Measurements from ENCODE around the gene CD164L2.
A peak's percentile ranks its signal among the peaks of the same experiment; 100 is the strongest.

Gene CD164L2

DNA sequence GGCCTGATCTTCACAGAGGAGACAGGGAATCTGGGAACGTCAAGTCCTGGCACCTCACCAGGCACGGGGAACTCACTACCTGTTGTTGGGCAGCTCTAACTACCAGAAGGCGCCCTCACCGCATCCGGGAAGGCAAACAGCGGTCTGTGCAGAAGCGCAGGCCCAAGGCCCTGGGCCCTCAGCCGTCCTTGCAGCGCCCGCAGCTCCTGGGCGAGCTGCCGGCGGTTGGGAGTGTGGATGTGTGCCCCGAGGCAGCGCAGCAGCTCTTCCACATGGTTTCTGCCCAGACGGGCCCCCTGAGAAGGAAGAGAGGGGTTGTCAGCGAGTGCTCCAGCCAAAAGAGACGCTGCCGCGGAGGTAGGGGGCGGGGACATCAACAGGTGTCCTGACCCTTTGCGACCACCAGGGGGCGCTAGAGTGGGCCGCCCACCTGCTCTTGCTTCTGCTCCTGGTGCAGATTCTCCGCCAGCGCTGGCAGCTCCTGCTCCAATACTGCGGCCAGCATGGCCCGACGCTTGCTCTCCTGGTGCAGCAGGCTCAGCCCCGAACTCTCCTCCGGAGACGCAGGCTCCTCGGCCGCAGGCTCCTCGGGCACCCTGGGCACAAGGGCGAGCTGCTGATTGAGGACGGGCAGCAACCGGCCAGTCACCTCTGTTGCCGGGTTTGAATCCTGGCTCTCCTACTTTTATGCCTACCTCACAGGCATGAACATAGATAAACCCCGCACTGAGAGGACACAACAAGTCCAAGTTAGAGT is 25.7 kb downstream of the CD164L2 start (continued):
- TF ChIP-seq, protein P1, sequence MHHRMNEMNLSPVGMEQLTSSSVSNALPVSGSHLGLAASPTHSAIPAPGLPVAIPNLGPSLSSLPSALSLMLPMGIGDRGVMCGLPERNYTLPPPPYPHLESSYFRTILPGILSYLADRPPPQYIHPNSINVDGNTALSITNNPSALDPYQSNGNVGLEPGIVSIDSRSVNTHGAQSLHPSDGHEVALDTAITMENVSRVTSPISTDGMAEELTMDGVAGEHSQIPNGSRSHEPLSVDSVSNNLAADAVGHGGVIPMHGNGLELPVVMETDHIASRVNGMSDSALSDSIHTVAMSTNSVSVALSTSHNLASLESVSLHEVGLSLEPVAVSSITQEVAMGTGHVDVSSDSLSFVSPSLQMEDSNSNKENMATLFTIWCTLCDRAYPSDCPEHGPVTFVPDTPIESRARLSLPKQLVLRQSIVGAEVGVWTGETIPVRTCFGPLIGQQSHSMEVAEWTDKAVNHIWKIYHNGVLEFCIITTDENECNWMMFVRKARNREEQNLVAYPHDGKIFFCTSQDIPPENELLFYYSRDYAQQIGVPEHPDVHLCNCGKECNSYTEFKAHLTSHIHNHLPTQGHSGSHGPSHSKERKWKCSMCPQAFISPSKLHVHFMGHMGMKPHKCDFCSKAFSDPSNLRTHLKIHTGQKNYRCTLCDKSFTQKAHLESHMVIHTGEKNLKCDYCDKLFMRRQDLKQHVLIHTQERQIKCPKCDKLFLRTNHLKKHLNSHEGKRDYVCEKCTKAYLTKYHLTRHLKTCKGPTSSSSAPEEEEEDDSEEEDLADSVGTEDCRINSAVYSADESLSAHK (tag by site-specific recombination; IDR thresholded peaks at IDR 0.05): no peak
- TF ChIP-seq MEIS1 (CRISPR knock-in tag; IDR thresholded peaks at IDR 0.05; ENCODE audit: borderline replicate concordance) (no peak), SCRT1 (tag by site-specific recombination; IDR thresholded peaks at IDR 0.05; ENCODE audit: borderline replicate concordance) (peak; percentile 100), ZNF600 (tag by site-specific recombination; IDR thresholded peaks at IDR 0.05) (peak; percentile 96), ZNF174 (tag by site-specific recombination; IDR thresholded peaks at IDR 0.05) (no peak), ZNF10 (tag by site-specific recombination; IDR thresholded peaks at IDR 0.05) (no peak), BCL11B (tag by site-specific recombination; IDR thresholded peaks at IDR 0.05; ENCODE audit: low read depth) (no peak), ZNF530 (tag by site-specific recombination; IDR thresholded peaks at IDR 0.05; ENCODE audit: low read depth) (no peak), ZNF776 (tag by site-specific recombination; IDR thresholded peaks at IDR 0.05; ENCODE audit: borderline replicate concordance) (no peak), ZNF571 (tag by site-specific recombination; IDR thresholded peaks at IDR 0.05) (no peak), ZNF560 (tag by site-specific recombination; IDR thresholded peaks at IDR 0.05; ENCODE audit: borderline replicate concordance) (no peak), ZNF629 (tag by site-specific recombination; IDR thresholded peaks at IDR 0.05) (no peak), ZNF501 (tag by site-specific recombination; IDR thresholded peaks at IDR 0.05) (no peak), ZNF223 (tag by site-specific recombination; IDR thresholded peaks at IDR 0.05) (no peak), ZSCAN23 (tag by site-specific recombination; IDR thresholded peaks at IDR 0.05) (no peak), ZFP69B (tag by site-specific recombination; IDR thresholded peaks at IDR 0.05) (no peak), ZNF76 (tag by site-specific recombination; IDR thresholded peaks at IDR 0.05; ENCODE audit: borderline replicate concordance, low read depth) (no peak)
- TF ChIP-seq, protein P2, sequence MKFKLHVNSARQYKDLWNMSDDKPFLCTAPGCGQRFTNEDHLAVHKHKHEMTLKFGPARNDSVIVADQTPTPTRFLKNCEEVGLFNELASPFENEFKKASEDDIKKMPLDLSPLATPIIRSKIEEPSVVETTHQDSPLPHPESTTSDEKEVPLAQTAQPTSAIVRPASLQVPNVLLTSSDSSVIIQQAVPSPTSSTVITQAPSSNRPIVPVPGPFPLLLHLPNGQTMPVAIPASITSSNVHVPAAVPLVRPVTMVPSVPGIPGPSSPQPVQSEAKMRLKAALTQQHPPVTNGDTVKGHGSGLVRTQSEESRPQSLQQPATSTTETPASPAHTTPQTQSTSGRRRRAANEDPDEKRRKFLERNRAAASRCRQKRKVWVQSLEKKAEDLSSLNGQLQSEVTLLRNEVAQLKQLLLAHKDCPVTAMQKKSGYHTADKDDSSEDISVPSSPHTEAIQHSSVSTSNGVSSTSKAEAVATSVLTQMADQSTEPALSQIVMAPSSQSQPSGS (tag by site-specific recombination; IDR thresholded peaks at IDR 0.05; ENCODE audit: low read depth): no peak
- TF ChIP-seq, protein P3, sequence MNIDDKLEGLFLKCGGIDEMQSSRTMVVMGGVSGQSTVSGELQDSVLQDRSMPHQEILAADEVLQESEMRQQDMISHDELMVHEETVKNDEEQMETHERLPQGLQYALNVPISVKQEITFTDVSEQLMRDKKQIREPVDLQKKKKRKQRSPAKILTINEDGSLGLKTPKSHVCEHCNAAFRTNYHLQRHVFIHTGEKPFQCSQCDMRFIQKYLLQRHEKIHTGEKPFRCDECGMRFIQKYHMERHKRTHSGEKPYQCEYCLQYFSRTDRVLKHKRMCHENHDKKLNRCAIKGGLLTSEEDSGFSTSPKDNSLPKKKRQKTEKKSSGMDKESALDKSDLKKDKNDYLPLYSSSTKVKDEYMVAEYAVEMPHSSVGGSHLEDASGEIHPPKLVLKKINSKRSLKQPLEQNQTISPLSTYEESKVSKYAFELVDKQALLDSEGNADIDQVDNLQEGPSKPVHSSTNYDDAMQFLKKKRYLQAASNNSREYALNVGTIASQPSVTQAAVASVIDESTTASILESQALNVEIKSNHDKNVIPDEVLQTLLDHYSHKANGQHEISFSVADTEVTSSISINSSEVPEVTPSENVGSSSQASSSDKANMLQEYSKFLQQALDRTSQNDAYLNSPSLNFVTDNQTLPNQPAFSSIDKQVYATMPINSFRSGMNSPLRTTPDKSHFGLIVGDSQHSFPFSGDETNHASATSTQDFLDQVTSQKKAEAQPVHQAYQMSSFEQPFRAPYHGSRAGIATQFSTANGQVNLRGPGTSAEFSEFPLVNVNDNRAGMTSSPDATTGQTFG (tag by site-specific recombination; IDR thresholded peaks at IDR 0.05; ENCODE audit: borderline replicate concordance): no peak
- TF ChIP-seq, protein P4, sequence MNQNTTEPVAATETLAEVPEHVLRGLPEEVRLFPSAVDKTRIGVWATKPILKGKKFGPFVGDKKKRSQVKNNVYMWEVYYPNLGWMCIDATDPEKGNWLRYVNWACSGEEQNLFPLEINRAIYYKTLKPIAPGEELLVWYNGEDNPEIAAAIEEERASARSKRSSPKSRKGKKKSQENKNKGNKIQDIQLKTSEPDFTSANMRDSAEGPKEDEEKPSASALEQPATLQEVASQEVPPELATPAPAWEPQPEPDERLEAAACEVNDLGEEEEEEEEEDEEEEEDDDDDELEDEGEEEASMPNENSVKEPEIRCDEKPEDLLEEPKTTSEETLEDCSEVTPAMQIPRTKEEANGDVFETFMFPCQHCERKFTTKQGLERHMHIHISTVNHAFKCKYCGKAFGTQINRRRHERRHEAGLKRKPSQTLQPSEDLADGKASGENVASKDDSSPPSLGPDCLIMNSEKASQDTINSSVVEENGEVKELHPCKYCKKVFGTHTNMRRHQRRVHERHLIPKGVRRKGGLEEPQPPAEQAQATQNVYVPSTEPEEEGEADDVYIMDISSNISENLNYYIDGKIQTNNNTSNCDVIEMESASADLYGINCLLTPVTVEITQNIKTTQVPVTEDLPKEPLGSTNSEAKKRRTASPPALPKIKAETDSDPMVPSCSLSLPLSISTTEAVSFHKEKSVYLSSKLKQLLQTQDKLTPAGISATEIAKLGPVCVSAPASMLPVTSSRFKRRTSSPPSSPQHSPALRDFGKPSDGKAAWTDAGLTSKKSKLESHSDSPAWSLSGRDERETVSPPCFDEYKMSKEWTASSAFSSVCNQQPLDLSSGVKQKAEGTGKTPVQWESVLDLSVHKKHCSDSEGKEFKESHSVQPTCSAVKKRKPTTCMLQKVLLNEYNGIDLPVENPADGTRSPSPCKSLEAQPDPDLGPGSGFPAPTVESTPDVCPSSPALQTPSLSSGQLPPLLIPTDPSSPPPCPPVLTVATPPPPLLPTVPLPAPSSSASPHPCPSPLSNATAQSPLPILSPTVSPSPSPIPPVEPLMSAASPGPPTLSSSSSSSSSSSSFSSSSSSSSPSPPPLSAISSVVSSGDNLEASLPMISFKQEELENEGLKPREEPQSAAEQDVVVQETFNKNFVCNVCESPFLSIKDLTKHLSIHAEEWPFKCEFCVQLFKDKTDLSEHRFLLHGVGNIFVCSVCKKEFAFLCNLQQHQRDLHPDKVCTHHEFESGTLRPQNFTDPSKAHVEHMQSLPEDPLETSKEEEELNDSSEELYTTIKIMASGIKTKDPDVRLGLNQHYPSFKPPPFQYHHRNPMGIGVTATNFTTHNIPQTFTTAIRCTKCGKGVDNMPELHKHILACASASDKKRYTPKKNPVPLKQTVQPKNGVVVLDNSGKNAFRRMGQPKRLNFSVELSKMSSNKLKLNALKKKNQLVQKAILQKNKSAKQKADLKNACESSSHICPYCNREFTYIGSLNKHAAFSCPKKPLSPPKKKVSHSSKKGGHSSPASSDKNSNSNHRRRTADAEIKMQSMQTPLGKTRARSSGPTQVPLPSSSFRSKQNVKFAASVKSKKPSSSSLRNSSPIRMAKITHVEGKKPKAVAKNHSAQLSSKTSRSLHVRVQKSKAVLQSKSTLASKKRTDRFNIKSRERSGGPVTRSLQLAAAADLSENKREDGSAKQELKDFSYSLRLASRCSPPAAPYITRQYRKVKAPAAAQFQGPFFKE (tag by site-specific recombination; IDR thresholded peaks at IDR 0.05; ENCODE audit: borderline replicate concordance): no peak
- TF ChIP-seq, protein P5, sequence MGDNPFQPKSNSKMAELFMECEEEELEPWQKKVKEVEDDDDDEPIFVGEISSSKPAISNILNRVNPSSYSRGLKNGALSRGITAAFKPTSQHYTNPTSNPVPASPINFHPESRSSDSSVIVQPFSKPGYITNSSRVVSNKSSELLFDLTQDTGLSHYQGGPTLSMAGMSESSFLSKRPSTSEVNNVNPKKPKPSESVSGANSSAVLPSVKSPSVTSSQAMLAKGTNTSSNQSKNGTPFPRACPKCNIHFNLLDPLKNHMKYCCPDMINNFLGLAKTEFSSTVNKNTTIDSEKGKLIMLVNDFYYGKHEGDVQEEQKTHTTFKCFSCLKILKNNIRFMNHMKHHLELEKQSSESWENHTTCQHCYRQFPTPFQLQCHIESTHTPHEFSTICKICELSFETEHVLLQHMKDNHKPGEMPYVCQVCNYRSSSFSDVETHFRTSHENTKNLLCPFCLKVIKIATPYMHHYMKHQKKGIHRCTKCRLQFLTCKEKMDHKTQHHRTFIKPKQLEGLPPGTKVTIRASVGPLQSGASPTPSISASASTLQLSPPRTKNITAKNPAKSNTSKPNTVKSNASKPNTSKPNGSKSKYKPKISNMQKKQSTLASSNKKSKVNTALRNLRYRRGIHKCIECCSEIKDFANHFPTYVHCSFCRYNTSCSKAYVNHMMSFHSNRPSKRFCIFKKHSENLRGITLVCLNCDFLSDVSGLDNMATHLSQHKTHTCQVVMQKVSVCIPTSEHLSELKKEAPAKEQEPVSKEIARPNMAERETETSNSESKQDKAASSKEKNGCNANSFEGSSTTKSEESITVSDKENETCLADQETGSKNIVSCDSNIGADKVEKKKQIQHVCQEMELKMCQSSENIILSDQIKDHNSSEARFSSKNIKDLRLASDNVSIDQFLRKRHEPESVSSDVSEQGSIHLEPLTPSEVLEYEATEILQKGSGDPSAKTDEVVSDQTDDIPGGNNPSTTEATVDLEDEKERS (tag by site-specific recombination; IDR thresholded peaks at IDR 0.05): no peak
- TF ChIP-seq, protein P6, sequence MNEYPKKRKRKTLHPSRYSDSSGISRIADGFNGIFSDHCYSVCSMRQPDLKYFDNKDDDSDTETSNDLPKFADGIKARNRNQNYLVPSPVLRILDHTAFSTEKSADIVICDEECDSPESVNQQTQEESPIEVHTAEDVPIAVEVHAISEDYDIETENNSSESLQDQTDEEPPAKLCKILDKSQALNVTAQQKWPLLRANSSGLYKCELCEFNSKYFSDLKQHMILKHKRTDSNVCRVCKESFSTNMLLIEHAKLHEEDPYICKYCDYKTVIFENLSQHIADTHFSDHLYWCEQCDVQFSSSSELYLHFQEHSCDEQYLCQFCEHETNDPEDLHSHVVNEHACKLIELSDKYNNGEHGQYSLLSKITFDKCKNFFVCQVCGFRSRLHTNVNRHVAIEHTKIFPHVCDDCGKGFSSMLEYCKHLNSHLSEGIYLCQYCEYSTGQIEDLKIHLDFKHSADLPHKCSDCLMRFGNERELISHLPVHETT (tag by site-specific recombination; IDR thresholded peaks at IDR 0.05): no peak

Measured in HEK293 (cell line).